GM19043 (cell line): ENCODE results near the gene TCP11L2.

Experiments used
- ATAC-seq: cut with Tn5 transposase; IDR thresholded peaks from one replicate; pipeline ENCODE4 v1.9.1; 2021; ENCODE audit warnings: low read depth; ENCODE audit not compliant: unreplicated experiment

Gene TCP11L2

GRCh38 chr12:106302401-106303201 lies at the start of gene TCP11L2:
Gene TCP11L2, plus strand, starts transcription at chr12:106302733. Its CDS starts 8,343 bp downstream, at chr12:106311076.
- peak; percentile 56 for ATAC-seq

DNA sequence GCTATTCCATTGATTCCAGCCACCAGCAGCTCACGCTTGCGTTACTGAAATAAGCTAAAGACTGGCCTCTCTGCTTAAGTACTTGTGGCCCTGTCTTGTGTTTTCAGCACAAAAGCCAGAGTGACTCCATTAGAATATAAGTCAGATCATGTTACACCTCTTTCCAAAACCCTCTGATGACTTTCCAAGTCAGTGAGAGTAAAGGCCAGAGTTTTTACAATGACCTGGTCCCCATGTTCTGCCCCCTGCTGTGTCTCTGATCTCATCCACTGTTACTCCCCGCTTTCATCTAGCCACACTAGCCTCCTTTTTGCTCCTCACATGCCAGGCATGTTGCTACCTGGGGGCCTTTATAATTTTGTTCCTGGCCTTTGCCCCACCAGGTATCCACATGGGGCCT lies 47.8 kb upstream of the TCP11L2 start:
- ATAC-seq, result no peak

DNA sequence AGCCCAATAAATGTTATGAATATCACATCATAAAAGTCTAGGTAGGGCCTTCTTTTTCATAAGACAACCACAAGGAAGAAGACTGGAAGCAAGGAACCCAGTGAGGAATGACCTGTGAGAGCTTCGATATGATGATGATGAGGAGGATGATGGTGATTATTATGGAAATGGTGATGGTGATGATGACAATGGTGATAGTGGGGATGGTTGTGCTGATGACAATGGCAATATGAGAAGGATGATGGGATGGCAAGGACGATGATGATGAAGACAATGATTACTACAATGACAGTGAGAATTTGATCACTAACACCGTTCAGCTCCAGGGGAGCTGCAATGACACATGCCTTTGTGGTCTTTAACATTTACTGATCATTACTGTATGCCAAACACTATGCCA lies 47.0 kb upstream of the TCP11L2 start:
- ATAC-seq, result no peak

DNA sequence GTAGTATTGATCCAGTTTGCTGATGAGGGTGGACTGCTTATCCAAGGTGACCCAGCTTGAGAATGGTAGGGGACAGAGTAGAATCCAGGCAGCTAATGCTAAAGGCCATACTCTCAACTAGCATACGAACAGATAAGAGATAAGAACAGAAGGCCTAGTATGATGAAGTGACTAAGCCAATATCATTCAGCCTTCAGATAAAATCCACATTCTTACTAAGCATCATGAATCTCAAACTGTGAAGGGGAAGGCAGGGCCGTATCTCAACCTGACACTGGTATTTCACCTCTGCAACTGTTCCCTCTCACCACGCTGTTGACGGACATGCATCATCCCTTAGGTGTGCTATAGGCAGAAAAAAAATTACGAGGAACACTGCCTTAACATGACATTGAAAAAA lies 46.6 kb upstream of the TCP11L2 start:
- ATAC-seq, result no peak

GRCh38 chr12:106256524-106256923 lies 46.0 kb upstream of the TCP11L2 start:
- no peak for ATAC-seq

DNA sequence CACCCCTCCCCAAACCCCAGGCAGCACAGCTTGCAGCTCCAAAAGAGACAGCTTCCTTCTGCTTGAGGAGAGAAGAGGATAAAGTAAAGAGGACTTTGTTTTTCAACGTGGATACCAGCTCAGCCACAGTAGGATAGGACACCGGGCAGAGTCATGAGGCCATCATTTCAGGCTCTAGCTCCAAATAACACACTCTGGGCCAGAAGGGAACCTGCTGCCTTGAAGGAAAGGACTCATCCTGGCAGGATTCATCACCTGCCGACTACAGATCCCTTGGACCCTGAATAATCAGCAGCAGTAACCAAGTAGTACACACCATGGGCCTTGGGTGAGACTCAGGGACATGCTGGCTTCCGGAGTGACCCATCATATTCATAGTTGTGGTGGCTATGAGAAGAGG lies 44.3 kb upstream of the TCP11L2 start:
- ATAC-seq, result no peak

GRCh38 chr12:106258935-106259334 lies 43.6 kb upstream of the TCP11L2 start:
- no peak for ATAC-seq

- ATAC-seq, result no peak
Observed at GRCh38 chr12:106265116-106265515, 37.4 kb upstream of the TCP11L2 start.

DNA sequence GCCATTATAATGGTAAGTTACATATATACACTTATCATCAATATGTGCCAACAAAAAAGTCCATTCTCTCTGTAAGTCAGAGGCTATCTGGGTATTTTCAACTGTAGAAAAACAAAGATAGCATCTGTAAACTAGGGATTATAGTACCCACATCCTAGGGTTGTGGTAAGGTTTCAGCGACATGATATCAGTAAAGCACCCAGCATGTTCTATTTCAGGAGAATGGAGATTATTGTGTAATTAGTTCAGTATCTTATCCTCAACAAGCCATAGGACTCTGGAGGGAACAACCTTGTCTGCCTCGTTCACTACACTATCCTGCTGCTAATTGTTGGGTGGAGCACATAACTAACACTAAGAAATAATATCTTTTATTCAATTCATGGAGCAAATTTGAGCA lies 35.0 kb upstream of the TCP11L2 start:
- no peak for ATAC-seq

DNA sequence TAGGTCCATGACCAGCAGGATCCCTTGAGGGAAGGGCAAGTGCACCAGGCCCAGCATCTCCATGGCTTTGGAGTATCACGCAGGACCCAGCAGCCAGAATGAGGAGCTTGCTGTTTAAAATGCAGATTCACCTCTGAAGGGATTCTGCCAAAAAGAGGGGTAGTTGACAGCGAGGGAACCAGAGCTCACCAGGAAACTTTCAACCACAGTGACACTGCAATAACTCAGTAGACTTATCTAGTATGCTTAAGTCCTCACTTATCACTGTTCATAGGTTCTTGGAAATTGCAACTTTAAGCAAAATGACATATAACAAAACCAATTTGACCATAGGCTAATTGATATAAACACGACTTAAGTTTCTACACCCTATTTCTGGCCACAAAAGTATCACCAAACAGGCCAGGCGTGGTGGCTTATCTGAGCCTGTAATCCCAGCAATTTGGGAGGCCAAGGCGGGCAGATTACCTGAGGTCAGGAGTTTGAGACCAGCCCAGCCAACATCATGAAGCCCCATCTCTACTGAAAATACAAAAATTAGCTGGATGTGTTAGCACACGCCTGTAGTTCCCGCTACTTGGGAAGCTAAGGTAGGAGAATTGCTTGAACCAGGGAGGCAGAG lies 33.3 kb upstream of the TCP11L2 start:
- ATAC-seq, result no peak

- no peak for ATAC-seq
Observed at GRCh38 chr12:106271575-106272505, 30.7 kb upstream of the TCP11L2 start.

- no peak for ATAC-seq
Observed at GRCh38 chr12:106273491-106273890, 29.0 kb upstream of the TCP11L2 start.

DNA sequence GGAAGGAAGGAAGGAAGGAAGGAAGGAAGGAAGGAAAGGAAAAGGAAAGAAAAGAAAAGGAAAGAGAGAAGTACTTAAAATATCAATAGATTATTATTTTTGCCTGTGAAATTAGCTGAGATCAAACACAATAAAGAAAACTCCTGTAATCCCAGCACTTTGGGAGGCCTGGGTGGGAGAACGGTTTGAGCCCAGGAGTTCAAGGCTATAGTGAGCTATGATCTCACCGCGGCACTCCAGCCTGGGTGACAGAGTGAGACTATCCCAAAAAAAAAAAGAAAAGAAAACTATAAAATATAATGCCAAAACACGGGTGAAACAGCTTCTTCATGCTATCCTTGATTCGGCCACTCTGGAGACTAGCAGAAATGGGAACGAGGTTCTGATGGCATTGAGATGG lies 28.5 kb upstream of the TCP11L2 start:
- no peak for ATAC-seq

GRCh38 chr12:106274575-106275121 lies 27.9 kb upstream of the TCP11L2 start:
- ATAC-seq, result no peak

- ATAC-seq, result no peak
Observed at GRCh38 chr12:106275458-106275857, 27.1 kb upstream of the TCP11L2 start.

- peak; percentile 73 for ATAC-seq
Observed at GRCh38 chr12:106276032-106276740, 26.3 kb upstream of the TCP11L2 start.

- no peak for ATAC-seq
Observed at GRCh38 chr12:106280106-106280505, 22.4 kb upstream of the TCP11L2 start.

- no peak for ATAC-seq
Observed at GRCh38 chr12:106281056-106281782, 21.3 kb upstream of the TCP11L2 start.

DNA sequence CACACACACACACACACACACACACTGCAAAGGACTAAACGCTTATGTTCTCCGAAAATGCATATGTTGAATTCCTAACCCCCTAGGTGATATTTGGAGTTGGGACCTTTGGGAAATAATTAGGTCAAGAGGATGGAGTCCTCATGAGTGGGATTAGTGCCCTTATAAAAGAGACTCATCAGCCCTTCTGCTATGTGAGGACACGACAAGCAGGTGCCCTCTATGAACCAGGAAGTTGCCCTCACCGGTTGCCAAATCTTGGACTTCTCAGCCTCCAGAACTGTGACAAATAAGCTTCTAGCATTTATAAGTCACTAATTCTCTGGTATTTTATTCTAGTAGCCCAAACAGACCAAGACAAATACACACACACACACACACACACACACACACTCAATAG lies 20.7 kb upstream of the TCP11L2 start:
- ATAC-seq, result no peak
